ENCODE results near the gene FAM114A1.
A peak's percentile ranks its signal among the peaks of the same experiment; 100 is the strongest.

The FAM114A1 gene

DNA sequence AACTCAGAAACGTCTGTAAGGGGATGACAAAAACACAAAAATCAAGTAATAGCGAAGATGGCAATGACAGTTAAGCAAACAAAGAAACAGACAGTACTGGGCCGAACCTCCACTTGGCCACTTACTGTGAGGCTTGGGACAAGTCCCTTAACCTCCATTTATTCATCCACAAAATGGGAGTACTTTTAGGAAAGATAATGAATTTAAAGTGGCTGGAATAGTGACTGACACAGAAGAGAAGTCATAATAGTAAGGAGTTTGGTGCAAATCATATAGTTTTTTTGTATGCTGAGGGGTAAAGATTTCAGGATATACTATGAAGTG, 9.5 kb upstream of the FAM114A1 start:
- no peak for DNase-seq (ENCODE audit: low read depth, low spot score)

DNA sequence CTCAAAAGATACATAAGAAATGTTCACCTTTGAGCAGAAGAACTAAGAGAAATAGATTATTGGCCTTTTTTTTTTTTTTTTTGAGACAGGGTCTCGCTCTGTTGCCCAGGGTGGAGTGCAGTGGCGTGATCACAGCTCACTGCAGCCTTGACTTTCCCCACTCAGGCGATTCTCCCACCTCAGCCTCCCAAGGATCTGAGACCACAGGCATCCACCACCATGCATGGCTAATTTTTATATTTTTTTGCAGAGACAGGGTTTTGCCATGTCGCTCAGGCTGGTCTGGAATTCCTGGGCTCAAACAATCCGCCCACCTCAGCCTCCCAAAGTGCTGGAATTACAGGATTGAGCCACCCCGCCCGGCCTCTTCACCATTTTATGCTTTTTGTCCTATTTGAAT, 8.1 kb upstream of the FAM114A1 start:
- no peak for DNase-seq (ENCODE audit: low read depth, low spot score)

- DNase-seq (ENCODE audit: low read depth, low spot score) = peak; percentile 30
Observed at GRCh38 chr4:38860788-38861424, 6.7 kb upstream of the FAM114A1 start.

- no peak for DNase-seq (ENCODE audit: low read depth, low spot score)
Observed at GRCh38 chr4:38861791-38862190, 5.8 kb upstream of the FAM114A1 start.

DNA sequence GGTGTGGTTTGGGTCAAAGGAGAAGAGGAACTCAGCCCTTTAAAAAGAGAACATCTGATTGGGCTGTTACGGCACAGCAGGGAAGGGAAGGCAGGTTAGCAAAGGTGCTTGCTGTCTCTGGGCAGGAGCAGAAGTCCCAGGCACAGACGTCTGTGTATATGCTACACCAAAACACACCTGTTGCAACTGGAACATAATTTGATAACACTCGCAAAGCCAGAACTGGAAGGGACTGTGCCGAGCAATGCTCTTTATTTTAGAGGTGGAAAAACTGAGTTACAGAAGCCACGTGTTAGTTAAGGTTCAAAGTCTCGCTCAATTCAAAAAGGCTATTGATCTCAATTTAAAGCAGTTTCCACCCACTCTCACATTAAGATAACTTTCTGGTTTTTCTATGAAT, 2.2 kb upstream of the FAM114A1 start:
- DNase-seq (ENCODE audit: low read depth, low spot score) = no peak

DNA sequence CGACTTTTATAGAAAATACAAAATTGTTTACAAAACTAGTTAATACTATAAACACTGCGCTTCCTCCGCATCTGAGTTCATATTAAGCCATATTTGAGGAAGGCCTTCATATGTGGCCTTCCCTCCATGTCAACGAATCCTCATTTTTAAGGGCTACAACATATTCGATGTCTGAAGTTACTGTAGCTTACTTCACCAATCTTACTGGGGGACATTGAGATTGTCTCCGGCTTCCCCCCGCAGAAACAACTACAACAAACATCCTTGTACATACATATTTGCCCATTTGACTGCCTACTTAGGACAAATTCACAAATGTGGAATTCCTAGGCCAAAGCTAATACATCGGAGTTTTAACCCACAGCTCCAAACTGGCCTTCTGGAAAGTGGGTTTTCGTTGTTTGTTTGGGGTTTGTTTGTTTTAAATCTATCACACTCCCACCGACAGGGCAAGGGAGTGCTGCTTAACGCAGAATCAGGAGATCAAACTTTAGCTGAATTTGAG, 581 bp upstream of the FAM114A1 start:
- DNase-seq (ENCODE audit: low read depth, low spot score) = no peak

- peak; percentile 55 for DNase-seq (ENCODE audit: low read depth, low spot score)
Observed at GRCh38 chr4:38868059-38868960, 704 bp downstream of the FAM114A1 start.

DNA sequence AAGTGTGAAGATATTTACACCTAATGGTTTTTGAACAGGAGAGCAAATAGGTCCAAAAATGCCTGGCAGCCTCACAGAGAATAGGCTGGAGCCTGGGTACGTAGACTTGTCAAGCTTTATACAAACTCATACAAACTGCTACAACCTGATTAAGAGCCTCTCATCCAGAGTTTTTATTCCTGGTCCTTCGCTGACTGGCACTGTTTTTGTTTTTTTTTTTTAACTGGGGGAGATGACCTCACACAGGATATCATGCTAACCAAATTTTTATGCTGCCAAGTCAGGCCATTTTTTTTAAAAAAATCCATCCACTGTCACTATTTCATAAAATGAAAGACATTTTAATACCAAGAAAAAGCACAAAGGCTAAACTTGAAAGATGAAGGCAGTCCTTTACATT, 1.9 kb downstream of the FAM114A1 start:
- DNase-seq (ENCODE audit: low read depth, low spot score) = no peak

DNA sequence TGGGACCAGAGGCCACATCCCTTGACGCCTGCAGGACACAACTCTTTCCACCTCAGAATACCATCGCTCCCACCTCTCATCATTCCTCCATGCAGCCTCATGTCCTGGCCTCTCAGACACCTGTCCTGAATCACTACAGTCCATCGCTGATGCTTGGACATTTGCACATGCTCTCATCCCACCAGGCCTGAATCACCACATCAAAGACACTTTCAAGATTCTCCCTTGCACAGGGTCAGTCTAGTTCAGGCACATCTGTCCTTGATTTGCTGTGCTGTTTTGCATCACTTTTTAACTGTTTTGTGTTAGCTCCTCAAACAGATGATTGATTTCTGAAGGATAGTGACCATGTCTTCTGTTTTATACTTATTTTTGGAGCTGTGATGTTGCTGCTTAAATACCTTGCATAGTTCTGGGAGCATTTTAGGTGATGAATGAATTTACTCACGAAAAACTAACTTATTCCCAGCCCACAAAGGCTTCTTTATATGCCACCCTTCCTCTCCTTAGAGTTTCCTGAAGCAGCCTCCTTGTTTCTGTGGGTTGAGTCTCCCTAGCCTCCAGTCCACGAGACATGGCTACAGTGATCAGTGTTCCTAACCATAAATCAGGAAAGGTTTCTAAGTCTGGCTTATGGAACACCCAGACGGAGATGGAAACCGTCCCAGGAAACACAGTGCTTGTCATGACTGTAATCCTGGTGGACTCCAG, 2.6 kb downstream of the FAM114A1 start:
- DNase-seq (ENCODE audit: low read depth, low spot score) = no peak

DNA sequence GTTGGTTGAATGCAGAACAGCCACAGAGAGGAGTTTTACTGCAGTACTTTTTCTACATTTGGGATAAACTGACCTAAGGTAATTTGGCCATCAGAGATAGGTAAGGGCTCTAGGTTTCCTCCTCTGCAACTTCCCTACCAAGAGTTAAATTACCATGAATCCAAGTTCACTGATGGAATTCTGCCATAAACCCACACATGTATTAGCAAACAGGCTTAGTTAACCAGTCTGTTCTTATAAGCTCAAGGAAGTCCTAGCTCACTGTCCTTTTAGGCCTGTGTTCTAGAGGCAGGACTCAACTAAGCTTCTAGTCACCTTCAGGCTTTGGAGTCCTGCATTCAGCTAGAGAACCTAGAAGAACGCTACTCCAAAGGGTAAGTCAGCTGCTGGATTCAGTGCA, 4.0 kb downstream of the FAM114A1 start:
- DNase-seq (ENCODE audit: low read depth, low spot score) = no peak

DNA sequence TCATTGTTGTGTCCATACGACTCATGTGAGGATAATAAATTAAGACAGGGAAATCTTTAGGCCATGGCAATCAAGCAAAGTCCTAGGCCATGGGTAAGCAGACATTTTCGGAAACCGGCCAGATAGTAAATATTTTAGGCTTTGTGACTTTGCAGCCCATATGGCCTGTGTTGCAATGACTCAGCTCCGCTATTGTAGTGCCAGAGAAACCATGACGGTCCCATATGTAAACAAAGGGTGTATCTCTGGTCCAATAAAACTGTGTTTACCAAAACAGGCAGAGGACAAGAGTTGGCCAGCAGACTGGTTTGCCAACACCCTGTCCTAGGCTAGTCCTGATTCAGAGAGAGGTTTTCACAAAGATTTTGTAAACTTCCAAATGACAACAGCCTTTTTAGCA, 5.0 kb downstream of the FAM114A1 start:
- no peak for DNase-seq (ENCODE audit: low read depth, low spot score)

GRCh38 chr4:38873290-38873944, 5.8 kb downstream of the FAM114A1 start:
- DNase-seq (ENCODE audit: low read depth, low spot score) = no peak

- no peak for DNase-seq (ENCODE audit: low read depth, low spot score)
Observed at GRCh38 chr4:38876636-38877035, 9.0 kb downstream of the FAM114A1 start.

- DNase-seq (ENCODE audit: low read depth, low spot score) = no peak
Observed at GRCh38 chr4:38884254-38884653, 16.6 kb downstream of the FAM114A1 start.

- peak; percentile 69 for DNase-seq (ENCODE audit: low read depth, low spot score)
Observed at GRCh38 chr4:38889143-38889542, 21.5 kb downstream of the FAM114A1 start.

DNA sequence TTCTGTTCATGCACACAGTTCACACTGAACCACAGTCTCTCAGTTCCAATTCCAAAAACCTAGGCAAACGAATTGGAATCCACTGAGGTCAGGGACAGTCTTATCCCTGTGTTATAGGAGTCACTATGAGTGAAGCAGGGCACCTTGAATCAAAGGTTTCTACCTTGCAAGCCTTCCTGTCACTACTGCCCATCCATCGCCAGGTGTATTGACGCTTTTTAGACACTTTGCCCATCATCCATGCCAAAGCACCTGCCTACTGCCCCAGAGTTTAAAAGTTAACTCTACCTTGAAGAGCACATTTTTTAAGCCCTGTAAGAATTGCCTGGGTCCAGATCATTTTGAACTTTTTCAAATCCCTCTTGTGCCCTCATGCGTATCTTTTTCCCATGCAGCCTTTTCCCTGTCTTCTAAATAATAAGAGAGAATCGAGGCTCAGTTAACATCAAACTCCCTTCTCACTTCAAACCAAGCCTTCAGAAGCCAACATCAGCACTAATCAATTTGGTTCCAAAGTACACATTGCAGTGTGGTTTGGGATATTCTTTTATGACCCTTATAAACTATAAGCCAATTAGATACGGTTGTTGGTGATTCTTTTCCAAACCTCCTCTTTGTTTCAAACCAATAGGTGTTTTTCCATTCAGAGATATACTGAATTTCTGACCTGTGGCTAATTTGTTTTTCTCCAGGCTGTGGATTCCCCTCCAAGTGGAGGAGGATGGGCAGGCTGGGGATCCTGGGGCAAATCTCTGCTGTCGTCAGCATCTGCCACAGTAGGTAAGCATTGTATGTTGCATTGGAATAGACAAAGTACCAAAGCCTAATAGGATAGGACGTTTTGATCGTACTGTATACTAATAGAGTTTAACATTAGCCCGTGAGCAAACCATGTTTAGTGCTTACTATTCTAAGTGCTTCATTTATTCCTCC, 23.7 kb downstream of the FAM114A1 start:
- DNase-seq (ENCODE audit: low read depth, low spot score) = no peak

GRCh38 chr4:38894322-38894982, 26.8 kb downstream of the FAM114A1 start:
- no peak for DNase-seq (ENCODE audit: low read depth, low spot score)

GRCh38 chr4:38896940-38897339, 29.3 kb downstream of the FAM114A1 start:
- no peak for DNase-seq (ENCODE audit: low read depth, low spot score)

- DNase-seq (ENCODE audit: low read depth, low spot score) = no peak
Observed at GRCh38 chr4:38898245-38898644, 30.6 kb downstream of the FAM114A1 start.

DNA sequence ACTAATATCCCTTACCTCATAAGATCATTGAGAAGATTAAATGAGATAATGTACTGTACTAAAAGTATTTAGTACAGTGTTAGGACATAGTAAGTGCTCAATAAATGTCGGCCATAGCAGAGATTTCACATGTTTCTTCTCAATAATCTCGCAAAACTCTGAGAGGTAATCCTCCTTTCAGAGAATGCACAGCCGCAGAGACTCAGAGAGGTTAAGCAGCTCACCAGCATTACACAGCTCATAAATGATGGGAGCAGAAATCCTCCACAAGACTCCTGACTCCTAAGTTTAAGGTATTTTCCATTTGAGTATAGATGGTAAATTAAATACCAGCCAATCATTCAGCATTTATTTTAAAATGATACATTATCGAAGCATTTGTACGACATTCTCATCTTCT, 34.6 kb downstream of the FAM114A1 start:
- DNase-seq (ENCODE audit: low read depth, low spot score) = no peak
